ENCODE measurements around the gene THSD7B. TPM values are rescaled to one million over a fixed set of nuclear protein-coding genes. Genes with fewer than 3 reads are reported as not detected.

THSD7B gene
- total RNA-seq, 1 experiment from 2014 or later, result under 0.01 TPM

GRCh38 chr2:137708311-137708710 is 943.0 kb downstream of the THSD7B start:
- Histone ChIP-seq H3K36me3 (ENCODE audit: low read depth, low read length) (no peaks in the 10 kb centered on the region), H2AFZ (ENCODE audit: low read length) (no peak overlapping the region), H3K27ac (ENCODE audit: low read length) (no peak overlapping the region), H3K9ac (ENCODE audit: low read length) (no peak overlapping the region), H3K9me3 (ENCODE audit: low read length) (no peaks in the 10 kb centered on the region), H3K27me3 (ENCODE audit: low read length) (no peaks in the 10 kb centered on the region), H3F3A (ENCODE audit: low read length, unreplicated experiment) (no peaks in the 10 kb centered on the region), H3K9me2 (replicated peaks; ENCODE audit: low read length) (no peaks in the 10 kb centered on the region), H3K4me3 (ENCODE audit: low read length) (no peak overlapping the region), H3K4me1 (ENCODE audit: insufficient read depth, low read length) (no peaks in the 10 kb centered on the region), H3K4me2 (ENCODE audit: low read length) (no peak overlapping the region), H4K20me1 (ENCODE audit: low read length) (no peaks in the 10 kb centered on the region), H3K79me2 (ENCODE audit: low read length) (no peaks in the 10 kb centered on the region)
- POLR2A ChIA-PET (ENCODE audit: unreplicated experiment), result no interaction called here
- intact Hi-C loops (cut with micrococcal nuclease), result no loop called here
- DNase-seq (no peak), ATAC-seq (no peak)
- CTCF ChIA-PET, result no interaction called here
- BruUV-seq (replicated peaks), result no TSS peak
- no peak for TF ChIP-seq EZH2 (IDR thresholded peaks at IDR 0.05; ENCODE audit: low read length, unreplicated experiment)
- no peak for TF ChIP-seq EZH2phosphoT487 (IDR thresholded peaks at IDR 0.05; ENCODE audit: borderline replicate concordance, low read length)
- TF ChIP-seq CTCF (conservative IDR thresholded peaks at IDR 0.05; ENCODE audit: low read depth, low read length), result no peak

- POLR2A ChIA-PET (ENCODE audit: unreplicated experiment), result no interaction called here
- no TSS peak for BruUV-seq (replicated peaks)
These were observed 950.4 kb downstream of the THSD7B start for GRCh38 chr2:137715731-137716191.

GRCh38 chr2:137718786-137719185 is 953.4 kb downstream of the THSD7B start:
- TF ChIP-seq CTCF (conservative IDR thresholded peaks at IDR 0.05; ENCODE audit: low read depth, low read length) (no peak), EZH2phosphoT487 (IDR thresholded peaks at IDR 0.05; ENCODE audit: borderline replicate concordance, low read length) (no peak), EZH2 (IDR thresholded peaks at IDR 0.05; ENCODE audit: low read length, unreplicated experiment) (no peak)
- Histone ChIP-seq H3K79me2 (ENCODE audit: low read length) (no peaks in the 10 kb centered on the region), H3K4me3 (ENCODE audit: low read length) (no peak overlapping the region), H3K27me3 (ENCODE audit: low read length) (no peaks in the 10 kb centered on the region), H3F3A (ENCODE audit: low read length, unreplicated experiment) (no peaks in the 10 kb centered on the region), H3K4me2 (ENCODE audit: low read length) (no peak overlapping the region), H3K9me2 (replicated peaks; ENCODE audit: low read length) (no peaks in the 10 kb centered on the region), H2AFZ (ENCODE audit: low read length) (no peak overlapping the region), H3K9me3 (ENCODE audit: low read length) (0 out of 2 replicates have a peak, but pooled peaks cover 1% of the 10 kb centered on the region), H3K27ac (ENCODE audit: low read length) (no peak overlapping the region), H3K4me1 (ENCODE audit: insufficient read depth, low read length) (no peaks in the 10 kb centered on the region), H3K36me3 (ENCODE audit: low read depth, low read length) (no peaks in the 10 kb centered on the region), H3K9ac (ENCODE audit: low read length) (no peak overlapping the region), H4K20me1 (ENCODE audit: low read length) (no peaks in the 10 kb centered on the region)
- no TSS peak for BruUV-seq (replicated peaks)
- DNase-seq (no peak), ATAC-seq (no peak)
- POLR2A ChIA-PET (ENCODE audit: unreplicated experiment), result interaction anchor here (0.6 kb wide), 1 partner anchor 10 kb away, joined by 7 read pairs; no protein-coding TSS in a partner anchor
- CTCF ChIA-PET, result no interaction called here
- intact Hi-C loops (cut with micrococcal nuclease), result no loop called here

More at GRCh38 chr2:137715731-137716191, 950.4 kb downstream of the THSD7B start:
- no peak overlapping the region for H3K9ac ChIP-seq (ENCODE audit: low read length)
- intact Hi-C loops (cut with micrococcal nuclease), result no loop called here
- no peaks in the 10 kb centered on the region for H3F3A ChIP-seq (ENCODE audit: low read length, unreplicated experiment)
- H3K9me2 ChIP-seq (replicated peaks; ENCODE audit: low read length), result no peaks in the 10 kb centered on the region
- no peaks in the 10 kb centered on the region for H4K20me1 ChIP-seq (ENCODE audit: low read length)
- ATAC-seq, result no peak
- H3K36me3 ChIP-seq (ENCODE audit: low read depth, low read length), result no peaks in the 10 kb centered on the region
- no peaks in the 10 kb centered on the region for H3K27me3 ChIP-seq (ENCODE audit: low read length)
- H3K27ac ChIP-seq (ENCODE audit: low read length), result no peak overlapping the region
- no peak for TF ChIP-seq EZH2phosphoT487 (IDR thresholded peaks at IDR 0.05; ENCODE audit: borderline replicate concordance, low read length)
- TF ChIP-seq EZH2 (IDR thresholded peaks at IDR 0.05; ENCODE audit: low read length, unreplicated experiment), result no peak
- H2AFZ ChIP-seq (ENCODE audit: low read length), result no peak overlapping the region
- H3K4me2 ChIP-seq (ENCODE audit: low read length), result no peak overlapping the region
- no peaks in the 10 kb centered on the region for H3K4me1 ChIP-seq (ENCODE audit: insufficient read depth, low read length)
- H3K79me2 ChIP-seq (ENCODE audit: low read length), result no peaks in the 10 kb centered on the region
- no peak for DNase-seq
- CTCF ChIA-PET, result no interaction called here
- 0 out of 2 replicates have a peak, but pooled peaks cover 3% of the 10 kb centered on the region for H3K9me3 ChIP-seq (ENCODE audit: low read length)
- H3K4me3 ChIP-seq (ENCODE audit: low read length), result no peak overlapping the region

Data from PC-3 (cell line).